Stimulated activated memory B cell treated with anti-CD40 and anti-IgM and Interleukin-4, amounts not matched to agents 10 μg/mL and 1 μg/mL and 100 μg/mL, for 72 hours (primary cell): ENCODE data around the gene RALGPS1.
A peak's percentile ranks its signal among the peaks of the same experiment; 100 is the strongest.
"Not testable (repeated sequence)": the region's sequence is repeated elsewhere in the genome, so short reads cannot be mapped to it uniquely, and the experiment has no call there.

Source experiments
- ATAC-seq: fragments of 150-1000 bp; cut with Tn5 transposase; 2 replicates; pipeline ENCODE4 v1.10.0; 2021
- H3K27ac Mint-ChIP-seq: one replicate; pipeline ENCODE4 v1.8.0; 2022; ENCODE audit warnings: mild to moderate bottlenecking, mixed read lengths
- H3K27me3 Mint-ChIP-seq: one replicate; pipeline ENCODE4 v1.8.0; 2022; ENCODE audit warnings: mixed read lengths
- H3K36me3 Mint-ChIP-seq: one replicate; pipeline ENCODE4 v1.8.0; 2022; ENCODE audit warnings: mixed read lengths
- H3K4me1 Mint-ChIP-seq: one replicate; pipeline ENCODE4 v1.8.0; 2022; ENCODE audit warnings: mixed read lengths
- H3K4me3 Mint-ChIP-seq: one replicate; pipeline ENCODE4 v1.8.0; 2022; ENCODE audit warnings: mild to moderate bottlenecking, moderate library complexity, mixed read lengths
- H3K9me3 Mint-ChIP-seq: one replicate; pipeline ENCODE4 v1.8.0; 2022; ENCODE audit warnings: mixed read lengths

RALGPS1 gene

GRCh38 chr9:127159949-127160610 lies 245.5 kb downstream of the RALGPS1 start:
- Mint-ChIP-seq H3K27me3 (no peaks in the 10 kb centered on the region), H3K36me3 (no peaks in the 10 kb centered on the region), H3K27ac (peak overlapping the region; percentile 65), H3K4me1 (peaks cover 29% of the 10 kb centered on the region), H3K9me3 (no peaks in the 10 kb centered on the region), H3K4me3 (no peak overlapping the region)
- no peak for ATAC-seq

- peaks cover 29% of the 10 kb centered on the region for H3K4me1 Mint-ChIP-seq
- ATAC-seq = no peak
- H3K9me3 Mint-ChIP-seq = no peaks in the 10 kb centered on the region
- H3K27me3 Mint-ChIP-seq = no peaks in the 10 kb centered on the region
- H3K36me3 Mint-ChIP-seq = no peaks in the 10 kb centered on the region
- H3K4me3 Mint-ChIP-seq = no peak overlapping the region
- H3K27ac Mint-ChIP-seq = peak overlapping the region; percentile 65
These were observed 246.6 kb downstream of the RALGPS1 start for GRCh38 chr9:127161081-127161624.

GRCh38 chr9:127162046-127162863 lies 247.7 kb downstream of the RALGPS1 start:
- no peaks in the 10 kb centered on the region for H3K27me3 Mint-ChIP-seq
- ATAC-seq = no peak
- H3K36me3 Mint-ChIP-seq = no peaks in the 10 kb centered on the region
- no peak overlapping the region for H3K27ac Mint-ChIP-seq
- no peaks in the 10 kb centered on the region for H3K9me3 Mint-ChIP-seq
- H3K4me3 Mint-ChIP-seq = no peak overlapping the region
- peaks cover 40% of the 10 kb centered on the region for H3K4me1 Mint-ChIP-seq

GRCh38 chr9:127162864-127163365 lies 248.3 kb downstream of the RALGPS1 start:
- ATAC-seq = no peak
- H3K9me3 Mint-ChIP-seq = no peaks in the 10 kb centered on the region
- H3K4me1 Mint-ChIP-seq = peaks cover 46% of the 10 kb centered on the region
- no peak overlapping the region for H3K4me3 Mint-ChIP-seq
- H3K27ac Mint-ChIP-seq = no peak overlapping the region
- H3K36me3 Mint-ChIP-seq = no peaks in the 10 kb centered on the region
- no peaks in the 10 kb centered on the region for H3K27me3 Mint-ChIP-seq

- Mint-ChIP-seq H3K4me3 (no peak overlapping the region), H3K4me1 (peaks cover 50% of the 10 kb centered on the region), H3K9me3 (no peaks in the 10 kb centered on the region), H3K36me3 (no peaks in the 10 kb centered on the region), H3K27ac (no peak overlapping the region), H3K27me3 (no peaks in the 10 kb centered on the region)
- ATAC-seq = no peak
These were observed 248.8 kb downstream of the RALGPS1 start for GRCh38 chr9:127163409-127163808.

- H3K27ac Mint-ChIP-seq = no peak overlapping the region
- peaks cover 56% of the 10 kb centered on the region for H3K4me1 Mint-ChIP-seq
- no peaks in the 10 kb centered on the region for H3K27me3 Mint-ChIP-seq
- H3K9me3 Mint-ChIP-seq = no peaks in the 10 kb centered on the region
- ATAC-seq = no peak
- no peak overlapping the region for H3K4me3 Mint-ChIP-seq
- H3K36me3 Mint-ChIP-seq = peaks cover 7% of the 10 kb centered on the region
These were observed 250.5 kb downstream of the RALGPS1 start for GRCh38 chr9:127165116-127165515.

GRCh38 chr9:127166111-127166510 lies 251.5 kb downstream of the RALGPS1 start:
- no peaks in the 10 kb centered on the region for H3K9me3 Mint-ChIP-seq
- peak overlapping the region; percentile 65 for H3K27ac Mint-ChIP-seq
- ATAC-seq = no peak
- H3K27me3 Mint-ChIP-seq = no peaks in the 10 kb centered on the region
- H3K4me3 Mint-ChIP-seq = no peak overlapping the region
- peaks cover 56% of the 10 kb centered on the region for H3K4me1 Mint-ChIP-seq
- peaks cover 7% of the 10 kb centered on the region for H3K36me3 Mint-ChIP-seq

GRCh38 chr9:127166651-127167524 lies 252.3 kb downstream of the RALGPS1 start:
- peaks cover 8% of the 10 kb centered on the region for H3K36me3 Mint-ChIP-seq
- no peaks in the 10 kb centered on the region for H3K27me3 Mint-ChIP-seq
- peak; percentile 96 for ATAC-seq
- H3K4me3 Mint-ChIP-seq = peak overlapping the region; percentile 1
- no peaks in the 10 kb centered on the region for H3K9me3 Mint-ChIP-seq
- peak overlapping the region; percentile 65 for H3K27ac Mint-ChIP-seq
- H3K4me1 Mint-ChIP-seq = peaks cover 54% of the 10 kb centered on the region

GRCh38 chr9:127167560-127168326 lies 253.2 kb downstream of the RALGPS1 start:
- Mint-ChIP-seq H3K27ac (peak overlapping the region; percentile 65), H3K4me3 (no peak overlapping the region), H3K4me1 (peaks cover 45% of the 10 kb centered on the region), H3K36me3 (peaks cover 17% of the 10 kb centered on the region), H3K27me3 (no peaks in the 10 kb centered on the region), H3K9me3 (no peaks in the 10 kb centered on the region)
- no peak for ATAC-seq

- no peak for ATAC-seq
- peaks cover 33% of the 10 kb centered on the region for H3K4me1 Mint-ChIP-seq
- peak overlapping the region; percentile 65 for H3K27ac Mint-ChIP-seq
- no peaks in the 10 kb centered on the region for H3K27me3 Mint-ChIP-seq
- H3K9me3 Mint-ChIP-seq = no peaks in the 10 kb centered on the region
- peaks cover 21% of the 10 kb centered on the region for H3K36me3 Mint-ChIP-seq
- no peak overlapping the region for H3K4me3 Mint-ChIP-seq
These were observed 254.4 kb downstream of the RALGPS1 start for GRCh38 chr9:127168756-127169574.

- Mint-ChIP-seq H3K27me3 (no peaks in the 10 kb centered on the region), H3K9me3 (no peaks in the 10 kb centered on the region), H3K4me1 (peaks cover 33% of the 10 kb centered on the region), H3K27ac (no peak overlapping the region), H3K4me3 (no peak overlapping the region), H3K36me3 (peaks cover 24% of the 10 kb centered on the region)
- ATAC-seq = no peak
These were observed 254.9 kb downstream of the RALGPS1 start for GRCh38 chr9:127169575-127169883.

GRCh38 chr9:127170103-127170502 lies 255.5 kb downstream of the RALGPS1 start:
- H3K4me3 Mint-ChIP-seq = no peak overlapping the region
- no peak for ATAC-seq
- H3K9me3 Mint-ChIP-seq = no peaks in the 10 kb centered on the region

GRCh38 chr9:127170652-127171051 lies 256.1 kb downstream of the RALGPS1 start:
- Mint-ChIP-seq H3K27ac (no peak overlapping the region), H3K36me3 (peaks cover 29% of the 10 kb centered on the region), H3K4me1 (peaks cover 32% of the 10 kb centered on the region), H3K9me3 (no peaks in the 10 kb centered on the region), H3K27me3 (no peaks in the 10 kb centered on the region), H3K4me3 (no peak overlapping the region)
- no peak for ATAC-seq

More at GRCh38 chr9:127170103-127170502, 255.5 kb downstream of the RALGPS1 start:
- peaks cover 33% of the 10 kb centered on the region for H3K4me1 Mint-ChIP-seq
- H3K36me3 Mint-ChIP-seq = peaks cover 24% of the 10 kb centered on the region
- no peaks in the 10 kb centered on the region for H3K27me3 Mint-ChIP-seq
- H3K27ac Mint-ChIP-seq = no peak overlapping the region

- H3K4me3 Mint-ChIP-seq, H3K27ac Mint-ChIP-seq, H3K27me3 Mint-ChIP-seq, H3K9me3 Mint-ChIP-seq, ATAC-seq: not testable (repeated sequence)
- peaks cover 35% of the 10 kb centered on the region for H3K36me3 Mint-ChIP-seq
- H3K4me1 Mint-ChIP-seq = peaks cover 25% of the 10 kb centered on the region
These were observed 256.8 kb downstream of the RALGPS1 start for GRCh38 chr9:127171348-127171747.
